GM12864 (cell line): ENCODE data around the gene SORCS2.

Source experiments
- DNase-seq: peaks from one replicate; pipeline ENCODE4 v3.0.0-alpha.2; 2011; ENCODE audit warnings: low read depth
- H3K4me3 ChIP-seq: 2 replicates; pipeline ENCODE4 v1.5.1; 2011; ENCODE audit warnings: mild to moderate bottlenecking, low read depth, low read length, control low read depth
- CTCF ChIP-seq: IDR thresholded peaks from 2 replicates; pipeline ENCODE4 v1.5.1; 2011; ENCODE audit warnings: low read depth, mild to moderate bottlenecking, moderate library complexity, low read length, control low read depth, inconsistent platforms; ENCODE audit errors: missing control alignments

The SORCS2 gene

GRCh38 chr4:7684294-7684693 lies 492.0 kb downstream of the SORCS2 start:
- no peak for TF ChIP-seq CTCF

GRCh38 chr4:7686070-7686870 lies 493.9 kb downstream of the SORCS2 start:
- no peak for DNase-seq
- no peak for TF ChIP-seq CTCF

More at GRCh38 chr4:7684294-7684693, 492.0 kb downstream of the SORCS2 start:
- H3K4me3 ChIP-seq = no peak overlapping the region
- no peak for DNase-seq

GRCh38 chr4:7687006-7687405 lies 494.7 kb downstream of the SORCS2 start:
- DNase-seq = no peak
- no peak for TF ChIP-seq CTCF
- no peak overlapping the region for H3K4me3 ChIP-seq

More at GRCh38 chr4:7686070-7686870, 493.9 kb downstream of the SORCS2 start:
- no peak overlapping the region for H3K4me3 ChIP-seq

- H3K4me3 ChIP-seq = no peak overlapping the region
- no peak for TF ChIP-seq CTCF
- DNase-seq = no peak
These were observed 495.5 kb downstream of the SORCS2 start for GRCh38 chr4:7687796-7688195.

- no peak for DNase-seq
- TF ChIP-seq CTCF = no peak
These were observed 497.7 kb downstream of the SORCS2 start for GRCh38 chr4:7689773-7690693.

GRCh38 chr4:7691061-7691460 lies 498.7 kb downstream of the SORCS2 start:
- no peak for DNase-seq
- no peak for TF ChIP-seq CTCF
- no peak overlapping the region for H3K4me3 ChIP-seq

More at GRCh38 chr4:7689773-7690693, 497.7 kb downstream of the SORCS2 start:
- H3K4me3 ChIP-seq = no peak overlapping the region
